Vagina (tissue), 2 donors: ENCODE data around the gene RNF187. TPM values are rescaled to one million over a fixed set of nuclear protein-coding genes. Genes with fewer than 3 reads are reported as not detected.
A peak's percentile ranks its signal among the peaks of the same experiment; 100 is the strongest.

Experiments
- DNase-seq, 2 donors: peaks; one replicate each; pipeline ENCODE4 v3.0.0-alpha.2; 2017; ENCODE audit errors: extremely low spot score in 2 of 2
- H3K27ac ChIP-seq: fragments of 200-600 bp; sonication (generic); one replicate; pipeline ENCODE4 v1.5.1; 2019
- H3K27me3 ChIP-seq: fragments of 200-600 bp; sonication (generic); one replicate; pipeline ENCODE4 v1.5.1; 2019
- H3K36me3 ChIP-seq, 2 donors: fragments of 200-600 bp; sonication (generic); one replicate each; pipeline ENCODE4 v1.5.1; 2017 to 2019
- H3K4me1 ChIP-seq: fragments of 200-600 bp; sonication (generic); one replicate; pipeline ENCODE4 v1.5.1; 2019
- H3K4me3 ChIP-seq, 2 donors: fragments of 200-600 bp; sonication (generic); 1 replicate in 1 of 2; 2 replicates in 1 of 2; pipeline ENCODE4 v1.5.1; 2016 to 2019
- H3K9me3 ChIP-seq: fragments of 200-600 bp; sonication (generic); one replicate; pipeline ENCODE4 v1.5.1; 2019
- CTCF ChIP-seq, 3 experiments: fragments of 450-650 bp in 2 of 3; fragments of 200-600 bp in 1 of 3; sonication (generic) in 1 of 3; IDR thresholded peaks; one replicate each; pipeline ENCODE4 v1.5.1; 2017 to 2019; ENCODE audit warnings: antibody characterized with exemption in 3 of 3, mild to moderate bottlenecking in 2 of 3, moderate library complexity in 2 of 3
- POLR2A ChIP-seq, 2 donors: fragments of 450-650 bp; IDR thresholded peaks; one replicate each; pipeline ENCODE4 v1.6.1; 2017; ENCODE audit warnings: antibody characterized with exemption in 2 of 2, mild to moderate bottlenecking in 2 of 2, moderate library complexity in 2 of 2
- POLR2AphosphoS5 ChIP-seq, 2 donors: sonication (generic); formaldehyde crosslinking; IDR thresholded peaks; one replicate each; pipeline ENCODE4 v1.9.0; 2017; ENCODE audit warnings: antibody characterized with exemption in 2 of 2, mild to moderate bottlenecking in 2 of 2, low read depth in 1 of 2; ENCODE audit not compliant: insufficient read depth in 1 of 2
- intact Hi-C: fragments of 100-400 bp; cut with DNase I; formaldehyde crosslinking; loops from one replicate; pipeline ENCODE4 v1.15.1; 2023
- total RNA-seq: library from RNA; depleted of rRNA; stranded (reverse); fragments of >200 nt; gene quantifications from one replicate; pipeline ENCODE4 v1.2.3, GENCODE V29; 2016

RNF187 gene
- total RNA-seq, 1 donor from 2014 or later: 36.8 TPM

DNA sequence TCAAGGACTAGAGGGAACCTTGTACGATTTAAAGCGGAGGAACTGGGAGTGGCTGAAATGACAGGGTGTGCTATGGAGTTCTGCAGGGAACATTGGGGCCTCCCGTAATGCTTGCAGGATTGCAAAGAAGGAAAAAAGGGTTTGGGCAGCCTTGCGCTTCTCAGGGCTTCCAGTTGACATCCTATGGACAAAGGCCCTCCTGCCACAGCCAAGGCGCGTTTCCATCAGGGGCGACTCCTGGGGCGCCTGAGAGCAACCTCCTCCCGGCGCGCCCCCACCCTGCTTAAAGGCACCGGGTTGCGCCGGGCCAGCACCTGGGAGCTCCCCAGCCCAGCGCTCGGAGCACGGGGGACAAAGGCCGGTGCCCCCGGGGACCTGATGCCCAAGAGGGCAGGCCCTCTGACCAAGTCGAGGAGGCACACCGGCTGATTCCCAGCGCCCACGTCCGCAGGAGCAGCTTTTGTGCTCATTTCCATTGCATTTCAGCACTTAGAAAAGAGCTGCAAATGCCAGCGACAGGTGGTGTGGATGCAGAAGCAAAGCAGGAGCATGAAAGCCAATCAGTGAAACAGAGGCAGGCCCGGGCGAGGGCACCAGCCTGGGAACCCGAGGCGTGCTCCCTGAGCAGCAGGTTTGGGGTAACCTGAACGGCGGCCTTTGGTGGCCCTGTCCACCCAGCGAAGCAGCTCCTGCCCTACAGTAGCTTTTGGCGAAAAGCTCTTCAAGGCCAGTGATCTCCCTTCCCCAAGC lies 17.6 kb upstream of the RNF187 start:
- intact Hi-C loops: no loop called here
- no peaks in the 10 kb centered on the region for H3K27me3 ChIP-seq

GRCh38 chr1:228471154-228471761 lies 15.9 kb upstream of the RNF187 start:
- H3K36me3 ChIP-seq: no peaks in the 10 kb centered on the region
- no peaks in the 10 kb centered on the region for H3K4me1 ChIP-seq
- no peak overlapping the region for H3K27ac ChIP-seq
- DNase-seq: no peak
- intact Hi-C loops: no loop called here
- H3K27me3 ChIP-seq: no peaks in the 10 kb centered on the region
- H3K4me3 ChIP-seq: no peak overlapping the region
- H3K9me3 ChIP-seq: no peaks in the 10 kb centered on the region
- TF ChIP-seq CTCF (IDR thresholded peaks at IDR 0.05) (no peak), POLR2AphosphoS5 (IDR thresholded peaks at IDR 0.05; ENCODE audit: insufficient read depth in 1 of 2, low read depth in 1 of 2) (no peak), POLR2A (IDR thresholded peaks at IDR 0.05) (no peak)

More for the DNA sequence above, 17.6 kb upstream of the RNF187 start:
- H3K9me3 ChIP-seq: no peaks in the 10 kb centered on the region
- H3K4me3 ChIP-seq: no peak overlapping the region
- no peaks in the 10 kb centered on the region for H3K36me3 ChIP-seq
- TF ChIP-seq POLR2A (IDR thresholded peaks at IDR 0.05): no peak
- TF ChIP-seq CTCF (IDR thresholded peaks at IDR 0.05): no peak
- no peak for TF ChIP-seq POLR2AphosphoS5 (IDR thresholded peaks at IDR 0.05; ENCODE audit: insufficient read depth in 1 of 2, low read depth in 1 of 2)
- no peak overlapping the region for H3K27ac ChIP-seq
- peaks cover 7% of the 10 kb centered on the region for H3K4me1 ChIP-seq
- DNase-seq: no peak

DNA sequence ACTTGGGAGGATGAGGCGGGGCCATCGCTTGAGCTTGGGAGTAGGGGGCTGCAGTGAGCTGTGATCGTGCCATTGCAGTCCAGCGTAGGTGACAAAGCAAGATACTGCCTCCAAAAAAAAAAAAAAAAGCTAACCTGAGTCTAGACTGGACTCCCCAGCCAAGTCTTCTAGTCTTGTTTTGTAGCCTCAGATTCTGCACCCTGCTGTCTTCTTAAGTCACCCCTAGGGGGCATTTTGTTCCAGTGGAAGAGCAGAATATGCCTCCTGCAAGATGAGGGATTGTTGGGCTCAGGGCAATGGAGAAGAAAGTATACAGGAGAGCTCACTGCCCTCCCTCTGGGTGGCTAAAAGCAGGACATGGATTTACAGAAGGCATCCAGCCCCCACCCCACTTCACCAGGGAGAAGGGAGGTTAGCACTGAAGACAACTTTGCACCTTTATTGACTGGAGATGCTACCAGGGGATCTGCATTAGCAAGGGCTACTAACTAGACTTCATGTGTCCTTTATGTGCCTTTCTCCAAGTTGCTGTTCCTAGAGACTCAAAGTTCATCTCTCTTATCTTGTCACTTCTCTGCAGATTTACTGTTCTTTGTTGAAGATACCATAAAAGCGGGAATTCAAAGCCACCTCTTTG lies 15.3 kb upstream of the RNF187 start:
- no peaks in the 10 kb centered on the region for H3K36me3 ChIP-seq
- H3K27me3 ChIP-seq: no peaks in the 10 kb centered on the region
- no peaks in the 10 kb centered on the region for H3K4me1 ChIP-seq
- no peak for DNase-seq
- intact Hi-C loops: no loop called here
- TF ChIP-seq POLR2A (IDR thresholded peaks at IDR 0.05) (no peak), CTCF (IDR thresholded peaks at IDR 0.05) (peak in 2 of 3 experiments; percentile 10 to 29)
- no peaks in the 10 kb centered on the region for H3K9me3 ChIP-seq
- no peak overlapping the region for H3K27ac ChIP-seq
- H3K4me3 ChIP-seq: no peak overlapping the region

- Histone ChIP-seq H3K4me1 (no peaks in the 10 kb centered on the region), H3K27me3 (no peaks in the 10 kb centered on the region)
- TF ChIP-seq POLR2A (IDR thresholded peaks at IDR 0.05): no peak
- TF ChIP-seq CTCF (IDR thresholded peaks at IDR 0.05): no peak
- TF ChIP-seq POLR2AphosphoS5 (IDR thresholded peaks at IDR 0.05; ENCODE audit: insufficient read depth in 1 of 2, low read depth in 1 of 2): no peak
These were observed 14.5 kb upstream of the RNF187 start for GRCh38 chr1:228472655-228473054.

DNA sequence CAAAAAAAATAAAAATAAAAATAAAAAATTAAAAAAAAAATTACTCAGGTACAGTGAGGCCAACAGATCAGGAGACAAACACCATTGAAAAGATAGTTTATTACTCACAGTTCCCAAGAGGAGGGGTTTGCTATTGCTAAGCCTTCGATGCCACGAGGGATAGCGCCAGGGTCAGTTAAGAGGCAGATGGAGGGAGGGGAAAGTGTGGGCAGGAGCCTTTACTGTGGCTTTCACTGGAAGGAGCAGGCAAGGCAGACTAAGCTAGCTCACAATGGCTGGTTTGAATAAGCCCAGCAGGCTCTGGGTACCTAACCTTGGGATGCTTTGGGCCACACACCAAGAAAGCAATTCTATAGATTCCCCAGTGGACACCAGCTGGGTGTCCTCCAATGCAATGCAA lies 12.7 kb upstream of the RNF187 start:
- no peak for DNase-seq
- Histone ChIP-seq H3K27ac (no peak overlapping the region), H3K4me1 (no peaks in the 10 kb centered on the region), H3K27me3 (no peaks in the 10 kb centered on the region), H3K9me3 (no peaks in the 10 kb centered on the region), H3K36me3 (no peaks in the 10 kb centered on the region), H3K4me3 (no peak overlapping the region)
- TF ChIP-seq POLR2A (IDR thresholded peaks at IDR 0.05) (no peak), POLR2AphosphoS5 (IDR thresholded peaks at IDR 0.05; ENCODE audit: insufficient read depth in 1 of 2, low read depth in 1 of 2) (no peak), CTCF (IDR thresholded peaks at IDR 0.05) (no peak)
- intact Hi-C loops: no loop called here

More at GRCh38 chr1:228472655-228473054, 14.5 kb upstream of the RNF187 start:
- Histone ChIP-seq H3K27ac (no peak overlapping the region), H3K36me3 (no peaks in the 10 kb centered on the region), H3K4me3 (no peak overlapping the region), H3K9me3 (no peaks in the 10 kb centered on the region)
- intact Hi-C loops: no loop called here
- DNase-seq: no peak
